Duodenal mucosa (tissue), 2 donors: Measurements from ENCODE around the gene GOLGA6A.
A peak's percentile ranks its signal among the peaks of the same experiment; 100 is the strongest.
"Not testable (repeated sequence)": the region's sequence is repeated elsewhere in the genome, so short reads cannot be mapped to it uniquely, and the experiment has no call there.

Source experiments
- H3K27ac ChIP-seq: one replicate; pipeline ENCODE4 v1.7.0; 2013; ENCODE audit warnings: low read depth, low read length
- H3K27me3 ChIP-seq, 2 donors: one replicate each; pipeline ENCODE4 v1.7.0; 2013; ENCODE audit warnings: low read length in 2 of 2, control low read depth in 1 of 2; ENCODE audit not compliant: insufficient read depth in 2 of 2, control insufficient read depth in 1 of 2
- H3K36me3 ChIP-seq, 2 donors: one replicate each; pipeline ENCODE4 v1.7.0; 2013; ENCODE audit warnings: low read length in 2 of 2, control low read depth in 1 of 2; ENCODE audit not compliant: insufficient read depth in 2 of 2, control insufficient read depth in 1 of 2
- H3K4me1 ChIP-seq, 2 donors: one replicate each; pipeline ENCODE4 v1.7.0; 2013; ENCODE audit warnings: low read length in 2 of 2, control low read depth in 1 of 2; ENCODE audit not compliant: insufficient read depth in 2 of 2, control insufficient read depth in 1 of 2
- H3K4me3 ChIP-seq, 2 donors: one replicate each; pipeline ENCODE4 v1.7.0; 2013; ENCODE audit warnings: low read length in 2 of 2, low read depth in 1 of 2
- H3K9ac ChIP-seq, 2 donors: one replicate each; pipeline ENCODE4 v1.7.0; 2013; ENCODE audit warnings: low read length in 2 of 2, low read depth in 1 of 2
- H3K9me3 ChIP-seq, 2 donors: one replicate each; pipeline ENCODE4 v1.7.0; 2013; ENCODE audit warnings: low read length in 2 of 2, control low read depth in 1 of 2; ENCODE audit not compliant: control insufficient read depth in 1 of 2

GOLGA6A gene

GRCh38 chr15:74099963-74100733, 17.8 kb upstream of the GOLGA6A start:
- not testable (repeated sequence) for H3K36me3 ChIP-seq, H3K4me1 ChIP-seq, H3K9me3 ChIP-seq, H3K27ac ChIP-seq, H3K27me3 ChIP-seq, H3K9ac ChIP-seq
- peak overlapping the region; percentile 50 to 63 for H3K4me3 ChIP-seq

GRCh38 chr15:74096753-74097474, 14.6 kb upstream of the GOLGA6A start:
- H3K36me3 ChIP-seq, H3K4me3 ChIP-seq, H3K9me3 ChIP-seq, H3K4me1 ChIP-seq, H3K9ac ChIP-seq, H3K27me3 ChIP-seq, H3K27ac ChIP-seq: not testable (repeated sequence)

- H3K27me3 ChIP-seq, H3K9me3 ChIP-seq, H3K4me1 ChIP-seq, H3K9ac ChIP-seq, H3K4me3 ChIP-seq, H3K27ac ChIP-seq, H3K36me3 ChIP-seq: not testable (repeated sequence)
Observed at GRCh38 chr15:74095610-74096009, 13.3 kb upstream of the GOLGA6A start.

GRCh38 chr15:74094567-74094966, 12.2 kb upstream of the GOLGA6A start:
- H3K4me1 ChIP-seq, H3K36me3 ChIP-seq, H3K9ac ChIP-seq, H3K27me3 ChIP-seq, H3K9me3 ChIP-seq, H3K4me3 ChIP-seq, H3K27ac ChIP-seq: not testable (repeated sequence)

- not testable (repeated sequence) for H3K4me3 ChIP-seq, H3K9me3 ChIP-seq
Observed at GRCh38 chr15:74075781-74076180, 6.6 kb downstream of the GOLGA6A start.

GRCh38 chr15:74072614-74073337, 9.6 kb downstream of the GOLGA6A start:
- not testable (repeated sequence) for H3K27ac ChIP-seq

More at GRCh38 chr15:74075781-74076180, 6.6 kb downstream of the GOLGA6A start:
- not testable (repeated sequence) for H3K4me1 ChIP-seq, H3K27me3 ChIP-seq, H3K36me3 ChIP-seq, H3K9ac ChIP-seq, H3K27ac ChIP-seq

GRCh38 chr15:74072132-74072531, 10.2 kb downstream of the GOLGA6A start:
- not testable (repeated sequence) for H3K4me3 ChIP-seq, H3K27ac ChIP-seq, H3K9ac ChIP-seq, H3K27me3 ChIP-seq, H3K36me3 ChIP-seq, H3K9me3 ChIP-seq, H3K4me1 ChIP-seq

More at GRCh38 chr15:74072614-74073337, 9.6 kb downstream of the GOLGA6A start:
- not testable (repeated sequence) for H3K4me1 ChIP-seq, H3K4me3 ChIP-seq, H3K36me3 ChIP-seq, H3K27me3 ChIP-seq, H3K9me3 ChIP-seq, H3K9ac ChIP-seq

- not testable (repeated sequence) for H3K9me3 ChIP-seq, H3K4me1 ChIP-seq, H3K27me3 ChIP-seq, H3K4me3 ChIP-seq, H3K36me3 ChIP-seq, H3K9ac ChIP-seq, H3K27ac ChIP-seq
Observed at GRCh38 chr15:74071645-74072044, 10.7 kb downstream of the GOLGA6A start.

- not testable (repeated sequence) for H3K4me1 ChIP-seq, H3K27me3 ChIP-seq, H3K9me3 ChIP-seq
Observed at GRCh38 chr15:74065684-74066411, 16.5 kb downstream of the GOLGA6A start.

GRCh38 chr15:74064822-74065221, 17.5 kb downstream of the GOLGA6A start:
- H3K4me1 ChIP-seq, H3K9me3 ChIP-seq, H3K9ac ChIP-seq, H3K27me3 ChIP-seq, H3K27ac ChIP-seq, H3K36me3 ChIP-seq, H3K4me3 ChIP-seq: not testable (repeated sequence)

More at GRCh38 chr15:74065684-74066411, 16.5 kb downstream of the GOLGA6A start:
- H3K36me3 ChIP-seq, H3K4me3 ChIP-seq, H3K27ac ChIP-seq, H3K9ac ChIP-seq: not testable (repeated sequence)
